B cell (primary cell): ENCODE measurements around the gene BAHCC1. TPM values are rescaled to one million over a fixed set of nuclear protein-coding genes. Genes with fewer than 3 reads are reported as not detected.

Experiments used
- ATAC-seq: fragments of 200-7000 bp; cut with Tn5 transposase; one replicate; pipeline ENCODE4 v1.10.0; 2021; ENCODE audit warnings: low read depth, mild to moderate bottlenecking, moderate number of reproducible peaks, moderate library complexity
- CTCF ChIA-PET: fragments of 350-600 bp; sonication (Branson Sonifier 250); formaldehyde crosslinking; loops from one replicate; lab custom pipeline; 2021; ENCODE audit warnings: antibody characterized with exemption, inconsistent platforms; lab: Charles Lee
- POLR2A ChIA-PET: fragments of 350-600 bp; sonication (Branson Sonifier 250); formaldehyde crosslinking; loops from one replicate; lab custom pipeline; 2021; ENCODE audit warnings: antibody characterized with exemption; lab: Charles Lee
- DNase-seq: peaks from one replicate; pipeline ENCODE4 v3.0.0; 2013
- H2AFZ ChIP-seq: 2 replicates; pipeline ENCODE4 v1.6.1; 2012; ENCODE audit warnings: mild to moderate bottlenecking, low read depth, low read length; ENCODE audit not compliant: insufficient read depth, poor library complexity, severe bottlenecking
- H3K27ac ChIP-seq, 2 donors: 1 replicate in 1 of 2; 2 replicates in 1 of 2; pipeline ENCODE4 v1.5.1; 2012 to 2013; ENCODE audit warnings: low read length in 2 of 2, mild to moderate bottlenecking in 2 of 2, moderate library complexity in 1 of 2
- H3K27me3 ChIP-seq, 4 experiments: fragments of 200-600 bp in 1 of 4; sonication (generic) in 1 of 4; replicated peaks in 1 of 4; 1 replicate in 2 of 4; 2 replicates in 2 of 4; pipeline versions ENCODE4 v1.6.1 to v1.7.0; 2013 to 2016; ENCODE audit warnings: low read length in 3 of 4, mild to moderate bottlenecking in 2 of 4, mixed read lengths in 1 of 4, moderate library complexity in 1 of 4; ENCODE audit not compliant: insufficient read depth in 4 of 4, control insufficient read depth in 3 of 4; ENCODE audit errors: control extremely low read depth in 1 of 4
- H3K36me3 ChIP-seq, 2 experiments: replicated peaks in 1 of 2; 1 replicate in 1 of 2; 2 replicates in 1 of 2; pipeline versions ENCODE4 v1.6.1 to v1.7.1; 2013; ENCODE audit warnings: low read length in 1 of 2; ENCODE audit not compliant: insufficient read depth in 2 of 2, control insufficient read depth in 1 of 2; ENCODE audit errors: control extremely low read depth in 1 of 2, extremely low read depth in 1 of 2
- H3K4me1 ChIP-seq, 2 donors: fragments of 200-600 bp in 1 of 2; sonication (generic) in 1 of 2; 1 replicate in 1 of 2; 2 replicates in 1 of 2; pipeline versions ENCODE4 v1.5.1 to v1.6.1; 2013 to 2017; ENCODE audit warnings: low read length in 2 of 2; ENCODE audit not compliant: control insufficient read depth in 2 of 2, insufficient read depth in 2 of 2
- H3K4me2 ChIP-seq: replicated peaks from 2 replicates; pipeline ENCODE3; 2012; ENCODE audit warnings: mild to moderate bottlenecking, low read depth, low read length; ENCODE audit not compliant: poor library complexity, severe bottlenecking
- H3K4me3 ChIP-seq, 5 experiments: fragments of 200-600 bp in 1 of 5; sonication (generic) in 1 of 5; 1 replicate in 3 of 5; 2 replicates in 2 of 5; pipeline versions ENCODE4 v1.5.1 to v1.7.0; 2011 to 2016; ENCODE audit warnings: low read length in 4 of 5, mild to moderate bottlenecking in 4 of 5, low read depth in 2 of 5, control low read depth in 1 of 5, moderate library complexity in 1 of 5; ENCODE audit not compliant: insufficient read depth in 1 of 5; ENCODE audit errors: control extremely low read depth in 1 of 5, extremely low read depth in 1 of 5
- H3K79me2 ChIP-seq: fragments of 200-600 bp; sonication (generic); one replicate; pipeline ENCODE4 v1.6.0; 2016; ENCODE audit warnings: low read length; ENCODE audit not compliant: control insufficient read depth, insufficient read depth
- H3K9ac ChIP-seq: fragments of 200-600 bp; sonication (generic); 2 replicates; pipeline ENCODE4 v1.6.1; 2017; ENCODE audit warnings: mild to moderate bottlenecking, low read length, moderate library complexity
- H3K9me3 ChIP-seq, 3 donors: one replicate each; pipeline versions ENCODE4 v1.6.1 to v1.7.1; 2013; ENCODE audit warnings: low read length in 2 of 3; ENCODE audit not compliant: control insufficient read depth in 2 of 3, insufficient read depth in 1 of 3; ENCODE audit errors: control extremely low read depth in 1 of 3
- H4K20me1 ChIP-seq: 2 replicates; pipeline ENCODE4 v1.6.0; 2012; ENCODE audit warnings: mild to moderate bottlenecking, low read length; ENCODE audit not compliant: insufficient read depth, control insufficient read depth, poor library complexity, severe bottlenecking
- H3K27ac Mint-ChIP-seq: one replicate; pipeline ENCODE4 v1.8.0; 2021; ENCODE audit warnings: mixed read lengths
- H3K27me3 Mint-ChIP-seq: one replicate; pipeline ENCODE4 v1.8.0; 2021; ENCODE audit warnings: mixed read lengths
- H3K4me1 Mint-ChIP-seq: one replicate; pipeline ENCODE4 v1.8.0; 2021; ENCODE audit warnings: mixed read lengths
- H3K4me3 Mint-ChIP-seq: one replicate; pipeline ENCODE4 v1.8.0; 2021; ENCODE audit warnings: mixed read lengths
- H3K9me3 Mint-ChIP-seq: one replicate; pipeline ENCODE4 v1.8.0; 2022; ENCODE audit warnings: mixed read lengths; ENCODE audit not compliant: insufficient read depth
- EZH2 ChIP-seq: IDR thresholded peaks from 2 replicates; pipeline ENCODE4 v1.6.1; 2012; ENCODE audit warnings: borderline replicate concordance, low read depth, mild to moderate bottlenecking, moderate library complexity, low read length; ENCODE audit not compliant: insufficient read depth, poor library complexity, severe bottlenecking
- WGBS: methylation state at CpG from one replicate; pipeline ENCODE4 v1.1.5; 2013; ENCODE audit warnings: missing lambda C conversion rate; ENCODE audit not compliant: insufficient coverage; 5-methylcytosine and 5-hydroxymethylcytosine counted together
- intact Hi-C: fragments of 100-400 bp; cut with micrococcal nuclease; formaldehyde crosslinking; loops from one replicate; pipeline ENCODE4 v1.10.0; 2022
- polyA plus RNA-seq: library from polyadenylated mRNA; depleted of rRNA; stranded (reverse); fragments of >200 nt; gene quantifications from 2 replicates; pipeline ENCODE4 v1.2.3, GENCODE V29; 2012
- total RNA-seq, 2 donors: library from RNA; stranded (reverse); fragments of 120-200 nt in 1 of 2; gene quantifications; 1 replicate in 1 of 2; 2 replicates in 1 of 2; pipeline versions ENCODE4 v1.2.3 to v1.2.4, GENCODE V29; 2013 to 2022
- TF ChIP-seq, protein P1 (sequence below): fragments of 200-600 bp; IDR thresholded peaks from one replicate; pipeline ENCODE4 v1.8.0; 2022; ENCODE audit warnings: antibody characterized with exemption, mild to moderate bottlenecking

The BAHCC1 gene
- total and polyA plus RNA-seq, 2 donors (not counting 1 experiment from before 2014, with no cell fraction given), result 0.12 to 0.48 TPM

DNA sequence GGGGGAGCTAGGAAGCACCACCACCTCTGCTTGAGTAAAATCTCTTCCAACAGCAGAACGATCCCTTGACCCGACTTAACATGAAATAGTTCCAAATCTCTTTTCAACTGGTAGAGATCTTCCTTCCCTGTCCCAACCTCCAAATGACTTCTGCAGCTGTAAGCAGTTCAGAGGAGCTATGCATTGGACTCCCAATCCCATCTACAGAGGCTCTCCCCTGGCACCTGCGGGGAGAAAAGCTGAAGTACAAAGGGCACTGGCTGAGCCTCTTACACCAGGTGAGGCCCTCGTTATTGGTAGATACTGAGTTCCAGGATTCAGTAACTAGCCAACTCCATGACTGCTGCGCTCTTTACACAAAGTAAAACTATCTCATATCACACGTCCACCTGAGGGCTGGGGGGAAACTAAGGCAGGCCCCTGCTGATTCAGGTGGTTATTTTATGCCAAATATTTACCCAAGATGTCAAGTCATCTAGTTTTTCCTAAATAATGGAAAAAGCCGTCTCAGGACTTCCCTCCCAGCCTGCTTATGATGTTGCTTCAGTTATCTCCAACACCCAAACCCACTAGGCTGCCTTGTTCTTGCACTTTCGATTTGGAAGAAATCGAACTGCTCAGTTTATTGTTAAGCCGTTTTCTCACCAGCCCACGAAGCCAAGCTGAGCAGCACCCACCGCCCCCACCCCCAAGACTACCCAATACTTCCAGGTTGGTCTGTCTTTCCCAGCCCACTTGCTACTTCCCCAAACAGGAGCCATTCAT, 114.1 kb downstream of the BAHCC1 start:
- DNase-seq, result peak; percentile 60
- ATAC-seq, result no peak

More for the DNA sequence above, 114.1 kb downstream of the BAHCC1 start:
- ChIA-PET CTCF (interaction anchor here (1.2 to 3.4 kb wide), 6 partner anchors 9 to 112 kb away, joined by 4 to 17 read pairs (median 7); partner anchors contain the start of gene FAAP100), POLR2A (interaction anchor here (0.5 to 3.7 kb wide), 3 partner anchors 10 to 43 kb away, joined by 3 to 32 read pairs (median 6); no protein-coding TSS in a partner anchor)
- H3K4me3 ChIP-seq, result peak overlapping the region; percentile 73 to 96 (median 86)
- peaks cover 39% of the 10 kb centered on the region for H3K79me2 ChIP-seq
- intact Hi-C loops, result loop anchor here (1.0 kb wide), 1 partner anchor 114 kb away; the partner anchor contains the start of gene BAHCC1
- H3K4me2 ChIP-seq, result peak overlapping the region; percentile 99
- H2AFZ ChIP-seq, result no peak overlapping the region
- peak overlapping the region; percentile 93 for H3K9ac ChIP-seq
- Mint-ChIP-seq H3K27ac (peak overlapping the region; percentile 94), H3K9me3 (no peaks in the 10 kb centered on the region), H3K4me3 (peak overlapping the region; percentile 97), H3K4me1 (peaks cover 45% of the 10 kb centered on the region), H3K27me3 (no peaks in the 10 kb centered on the region)
- H3K36me3 ChIP-seq, result peaks cover 0 to 36% of the 10 kb centered on the region in 2 experiments
- TF ChIP-seq EZH2, result no peak
- TF ChIP-seq, protein P1, sequence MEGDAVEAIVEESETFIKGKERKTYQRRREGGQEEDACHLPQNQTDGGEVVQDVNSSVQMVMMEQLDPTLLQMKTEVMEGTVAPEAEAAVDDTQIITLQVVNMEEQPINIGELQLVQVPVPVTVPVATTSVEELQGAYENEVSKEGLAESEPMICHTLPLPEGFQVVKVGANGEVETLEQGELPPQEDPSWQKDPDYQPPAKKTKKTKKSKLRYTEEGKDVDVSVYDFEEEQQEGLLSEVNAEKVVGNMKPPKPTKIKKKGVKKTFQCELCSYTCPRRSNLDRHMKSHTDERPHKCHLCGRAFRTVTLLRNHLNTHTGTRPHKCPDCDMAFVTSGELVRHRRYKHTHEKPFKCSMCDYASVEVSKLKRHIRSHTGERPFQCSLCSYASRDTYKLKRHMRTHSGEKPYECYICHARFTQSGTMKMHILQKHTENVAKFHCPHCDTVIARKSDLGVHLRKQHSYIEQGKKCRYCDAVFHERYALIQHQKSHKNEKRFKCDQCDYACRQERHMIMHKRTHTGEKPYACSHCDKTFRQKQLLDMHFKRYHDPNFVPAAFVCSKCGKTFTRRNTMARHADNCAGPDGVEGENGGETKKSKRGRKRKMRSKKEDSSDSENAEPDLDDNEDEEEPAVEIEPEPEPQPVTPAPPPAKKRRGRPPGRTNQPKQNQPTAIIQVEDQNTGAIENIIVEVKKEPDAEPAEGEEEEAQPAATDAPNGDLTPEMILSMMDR, result no peak
- no peaks in the 10 kb centered on the region for H3K9me3 ChIP-seq
- H3K4me1 ChIP-seq, result peaks cover 28 to 45% of the 10 kb centered on the region in 2 donors
- H3K27ac ChIP-seq, result peak overlapping the region in 1 of 2 donors; percentile 81
- 13% methylated on average over 8 of the region's 12 CpGs for WGBS
- H3K27me3 ChIP-seq, result no peaks in the 10 kb centered on the region
- H4K20me1 ChIP-seq, result peaks cover 44% of the 10 kb centered on the region
